Neural cell (in vitro differentiated cells): ENCODE data around the gene FBXO24.

Experiments
- CTCF ChIP-seq: fragments of 450-650 bp; IDR thresholded peaks from 2 replicates; pipeline ENCODE4 v1.5.1; 2014; ENCODE audit warnings: antibody characterized with exemption, mild to moderate bottlenecking, moderate library complexity; ENCODE audit not compliant: poor library complexity, severe bottlenecking
- EZH2 ChIP-seq: fragments of 200-600, 300-800 bp; shearing (Covaris generic), sonication (generic); IDR thresholded peaks from 2 replicates; pipeline ENCODE4 v1.6.1; 2014; ENCODE audit warnings: antibody characterized with exemption, low read length, borderline replicate concordance, mild to moderate bottlenecking; ENCODE audit not compliant: insufficient read depth, poor library complexity, severe bottlenecking

GRCh38 chr7:100547872-100548271 is 38.3 kb upstream of the FBXO24 start:
- TF ChIP-seq EZH2 (no peak), CTCF (no peak)
